Measurements from ENCODE around the gene BABAM2.
"Not testable (repeated sequence)": the region's sequence is repeated elsewhere in the genome, so short reads cannot be mapped to it uniquely, and the experiment has no call there.

Gene BABAM2

GRCh38 chr2:27942612-27943547, 52.4 kb downstream of the BABAM2 start:
- no peak for DNase-seq

GRCh38 chr2:27946530-27947060, 56.1 kb downstream of the BABAM2 start:
- no peak for DNase-seq

- DNase-seq, result no peak
Observed at GRCh38 chr2:27952070-27952469, 61.5 kb downstream of the BABAM2 start.

DNA sequence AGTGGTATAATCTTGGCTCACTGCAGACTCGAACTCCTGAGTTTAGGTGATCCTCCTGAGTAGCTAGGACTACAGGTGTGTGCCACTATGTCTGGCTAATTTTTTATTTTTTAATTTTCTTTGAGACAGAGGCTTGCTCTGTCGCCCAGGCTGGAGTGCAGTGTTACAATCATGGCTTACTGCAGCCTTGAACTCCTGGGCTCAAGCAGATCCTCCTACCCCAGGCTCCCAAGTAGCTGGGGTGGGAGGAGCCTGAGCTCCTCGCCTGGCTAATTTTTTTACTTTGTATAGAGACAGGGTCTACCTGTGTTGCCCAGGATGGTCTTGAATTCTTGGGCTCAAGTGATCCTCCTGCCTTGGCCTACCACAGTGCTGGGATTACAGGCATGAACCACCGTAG, 62.5 kb downstream of the BABAM2 start:
- DNase-seq, result no peak

DNA sequence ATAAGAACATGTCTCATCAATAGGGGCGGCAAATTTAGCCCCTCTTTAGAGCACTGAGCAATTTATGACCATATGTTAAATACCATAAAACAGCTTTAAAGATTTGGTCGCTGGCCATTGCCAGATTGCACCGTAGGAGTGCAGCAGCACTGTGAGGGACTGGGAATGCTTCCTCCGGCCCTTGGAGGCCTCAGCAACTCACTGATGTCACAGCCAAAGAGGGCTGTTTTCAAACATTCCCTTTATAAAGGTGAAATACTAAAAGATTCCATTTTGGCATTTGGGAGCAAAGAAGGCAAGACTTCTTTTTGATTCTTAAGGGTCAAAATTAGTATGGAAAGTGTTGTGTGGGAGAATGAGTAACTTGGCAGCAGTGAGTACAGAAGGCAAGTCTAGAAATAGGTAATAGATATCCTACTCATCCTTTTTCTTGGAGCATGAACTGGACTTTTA, 63.7 kb downstream of the BABAM2 start:
- DNase-seq, result peak in 5 of 56 donors; percentile 7 to 22 (median 10)

DNA sequence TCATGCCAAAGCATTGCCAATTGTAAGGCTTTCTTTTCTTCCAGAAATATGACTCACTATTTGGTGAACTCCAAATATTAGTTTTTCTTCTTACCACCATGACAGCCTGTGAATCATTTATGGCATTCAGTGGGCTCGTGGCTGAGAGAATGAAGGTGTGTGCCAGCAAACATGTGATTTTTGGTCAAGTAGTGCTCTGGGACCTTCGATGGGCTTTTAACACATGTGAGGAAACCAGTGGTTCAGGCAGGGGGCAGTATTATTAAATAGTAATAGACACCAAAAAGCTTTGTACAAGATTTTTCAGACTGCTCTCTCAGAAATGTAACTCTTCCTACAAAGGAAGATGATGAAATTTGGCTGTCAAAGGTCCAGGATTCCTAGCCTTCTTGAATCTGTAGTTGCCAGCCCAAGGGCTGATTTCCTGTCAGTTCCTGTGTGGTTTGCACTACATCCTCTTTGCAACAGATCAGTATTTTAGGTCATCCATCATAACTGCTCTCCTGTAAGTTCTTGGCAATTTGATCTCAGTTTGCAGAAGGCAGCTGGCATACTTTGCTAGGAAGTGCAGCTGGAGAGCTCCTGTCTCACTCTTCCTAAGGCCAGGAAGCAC, 64.3 kb downstream of the BABAM2 start:
- peak in 7 of 56 donors; percentile 3 to 53 (median 30) for DNase-seq

DNA sequence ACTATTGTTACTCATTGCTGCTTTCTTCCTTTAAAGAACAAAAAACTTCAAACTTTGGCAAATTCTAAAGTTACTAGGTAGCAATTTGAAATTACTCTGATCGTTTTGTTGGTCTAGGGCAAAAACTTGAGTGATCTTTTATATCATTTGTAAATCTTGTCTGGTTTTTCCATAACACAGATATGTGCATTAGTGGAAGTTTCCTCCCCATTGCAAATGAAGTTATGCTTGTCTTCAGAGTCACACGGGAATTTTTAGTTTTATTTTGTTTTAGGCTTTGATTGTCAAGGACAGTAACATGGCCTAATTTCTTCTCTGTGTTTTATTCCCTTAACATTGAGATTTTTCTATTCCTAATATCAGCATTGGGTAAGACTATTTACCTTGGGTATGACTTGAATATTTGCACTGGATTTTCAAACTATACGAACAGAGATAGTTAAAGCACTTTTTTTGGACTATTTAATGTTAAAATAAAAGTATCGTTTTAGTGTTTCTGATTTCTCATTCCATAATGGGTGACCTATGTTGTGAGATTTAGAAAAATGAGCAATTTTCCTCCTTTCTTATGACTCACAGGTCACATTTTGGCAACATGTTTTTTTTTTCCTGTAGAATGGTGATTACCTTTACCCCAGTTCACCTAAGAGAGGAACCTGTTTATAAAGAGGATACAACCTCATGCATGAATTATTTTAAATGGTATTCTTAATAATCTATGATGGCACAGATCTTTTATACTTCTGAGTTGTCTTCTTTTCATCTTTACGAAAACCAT, 65.0 kb downstream of the BABAM2 start:
- DNase-seq, result no peak

- DNase-seq, result no peak
Observed at GRCh38 chr2:27956888-27957287, 66.4 kb downstream of the BABAM2 start.

DNA sequence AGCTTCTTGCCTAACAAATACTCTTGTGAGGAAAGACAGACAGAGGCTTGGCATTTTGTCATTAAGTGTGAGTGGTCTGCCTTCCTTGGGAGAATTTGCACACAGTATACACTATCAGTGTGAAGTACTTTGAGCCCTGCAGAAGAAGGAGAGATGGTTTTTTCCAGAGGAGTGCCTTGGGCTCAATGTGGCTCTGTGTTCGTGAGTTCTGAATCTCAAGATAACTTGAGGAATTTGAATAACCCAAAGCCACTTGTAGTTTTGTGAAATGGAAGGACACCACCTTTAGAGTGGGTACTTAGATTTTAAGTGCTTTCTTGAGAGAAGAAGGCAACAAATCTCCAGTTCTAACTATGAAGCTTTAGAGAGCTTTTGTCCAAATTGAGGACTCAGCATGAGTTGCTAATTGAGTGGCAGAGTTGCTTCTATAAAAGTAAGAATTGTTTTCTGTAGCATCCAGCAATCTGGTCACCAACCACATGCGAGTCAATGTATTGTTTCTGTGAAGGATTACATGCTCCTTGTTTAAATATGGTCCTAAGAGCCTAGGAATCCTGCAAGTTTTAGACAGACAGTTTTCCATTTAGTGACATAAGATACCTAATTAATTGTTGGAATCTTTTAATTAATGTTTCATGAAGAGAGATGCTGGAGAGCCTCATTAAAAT, 68.3 kb downstream of the BABAM2 start:
- no peak for DNase-seq

- peak in 2 of 56 donors; percentile 10 to 23 for DNase-seq
Observed at GRCh38 chr2:27959496-27959895, 69.0 kb downstream of the BABAM2 start.

DNA sequence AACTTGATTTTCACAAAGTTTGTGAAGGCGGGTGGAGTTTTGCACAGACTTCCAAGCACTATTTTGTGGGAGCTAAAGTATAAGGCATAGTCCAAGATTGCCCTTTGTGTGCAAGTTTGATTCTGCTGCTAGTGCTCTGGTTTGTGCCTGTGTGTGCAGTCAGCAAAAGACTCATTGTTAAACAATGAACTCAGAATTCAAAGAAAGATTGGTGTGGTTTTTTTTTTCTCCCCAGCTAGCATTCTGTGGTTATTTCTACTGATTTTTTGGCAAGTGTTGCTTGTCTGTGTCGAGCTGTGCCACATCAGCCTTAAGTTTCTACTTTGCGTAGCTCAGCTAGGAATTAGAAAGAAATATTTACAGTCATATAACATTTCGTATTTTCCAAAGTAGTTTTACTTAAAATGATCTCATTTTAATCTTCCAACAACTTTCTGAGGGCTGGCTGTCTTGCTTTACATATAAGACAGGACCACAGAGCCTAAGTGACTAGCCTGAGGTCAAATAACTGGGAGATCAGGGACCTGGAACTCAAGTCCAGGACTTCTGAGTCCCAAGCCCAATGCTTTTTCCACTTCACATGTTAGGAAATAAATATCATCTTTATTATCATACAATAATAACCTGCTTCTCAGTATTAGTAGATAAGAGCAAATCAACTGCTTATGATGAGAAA, 69.8 kb downstream of the BABAM2 start:
- DNase-seq, result no peak

GRCh38 chr2:27962006-27962405, 71.5 kb downstream of the BABAM2 start:
- DNase-seq, result no peak

DNA sequence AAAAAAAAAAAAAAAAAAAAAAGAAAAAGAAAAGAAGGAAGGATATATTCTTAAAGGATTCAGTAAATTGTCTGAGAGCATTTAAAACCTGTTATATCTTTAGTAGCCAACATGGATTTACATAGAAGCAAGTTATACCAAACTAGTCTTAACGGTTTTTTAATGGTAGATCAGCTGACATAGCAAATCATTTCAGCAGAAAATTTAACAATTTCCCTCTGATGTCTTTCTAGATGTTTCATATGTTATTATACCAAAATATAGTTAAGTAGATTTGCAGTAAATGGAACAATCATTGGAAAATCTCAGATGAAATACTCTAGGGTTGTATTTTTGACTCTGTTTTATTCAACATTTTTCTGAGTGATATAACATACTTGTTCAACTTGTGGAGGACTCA, 72.9 kb downstream of the BABAM2 start:
- DNase-seq, result no peak

- DNase-seq, result no peak
Observed at GRCh38 chr2:27964067-27964466, 73.5 kb downstream of the BABAM2 start.

DNA sequence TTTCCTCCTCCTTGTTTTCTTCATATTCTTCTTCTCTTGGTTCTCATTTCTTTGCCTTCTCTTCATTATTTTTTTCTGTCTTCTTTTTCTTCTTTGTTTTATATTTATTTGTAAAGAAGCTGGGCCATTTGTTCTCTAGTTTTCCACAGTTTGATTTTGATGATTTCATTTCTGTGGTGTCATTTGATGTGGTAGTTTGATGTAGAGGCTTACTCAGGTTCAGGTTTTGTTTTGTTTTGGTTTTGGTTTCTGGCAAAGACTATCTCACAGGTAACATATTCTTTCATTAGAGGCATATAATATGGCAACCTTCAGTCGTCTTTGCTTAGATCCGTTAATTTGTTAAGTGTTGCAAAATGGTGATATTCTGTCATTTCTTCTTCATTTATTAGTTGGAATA, 75.3 kb downstream of the BABAM2 start:
- no peak for DNase-seq

DNA sequence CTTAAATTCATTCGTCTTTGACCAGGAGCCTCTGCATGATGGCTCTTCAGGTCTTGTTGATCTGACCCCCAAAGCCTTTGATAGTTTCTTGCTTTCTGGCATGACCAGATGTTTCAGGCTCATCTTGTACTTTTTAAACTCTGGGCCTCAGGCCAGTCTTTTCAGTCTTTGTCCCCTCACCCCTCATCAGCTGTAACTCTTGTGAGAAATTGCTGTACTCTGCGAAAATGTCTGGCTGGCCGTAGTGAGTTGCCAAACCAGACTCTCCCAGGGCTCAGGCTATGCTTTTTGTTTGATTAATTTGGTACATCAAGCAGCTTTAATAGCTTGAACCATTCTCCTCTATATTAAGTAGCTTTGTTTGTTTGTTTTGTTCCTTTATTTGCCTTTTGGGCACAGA, 75.9 kb downstream of the BABAM2 start:
- no peak for DNase-seq

DNA sequence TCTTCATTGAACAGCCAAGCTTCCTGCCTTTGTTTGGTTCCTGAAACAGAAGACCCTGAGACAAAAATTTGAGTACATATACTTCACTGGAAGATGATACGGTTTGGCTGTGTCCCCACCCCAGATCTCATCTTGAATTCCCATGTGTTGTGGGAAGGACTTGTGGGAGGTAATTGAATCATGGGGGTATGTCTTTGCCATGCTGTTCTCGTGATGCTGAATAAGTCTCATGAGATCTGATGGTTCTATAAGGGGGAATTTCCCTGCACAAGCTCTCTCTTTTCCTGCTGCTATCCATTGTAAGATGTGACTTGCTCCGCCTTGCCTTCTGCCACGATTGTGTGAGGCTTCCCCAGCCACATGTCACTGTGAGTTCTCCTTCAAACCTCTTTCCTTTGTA, 76.5 kb downstream of the BABAM2 start:
- no peak for DNase-seq

GRCh38 chr2:27968045-27968444, 77.5 kb downstream of the BABAM2 start:
- not testable (repeated sequence) for DNase-seq

DNA sequence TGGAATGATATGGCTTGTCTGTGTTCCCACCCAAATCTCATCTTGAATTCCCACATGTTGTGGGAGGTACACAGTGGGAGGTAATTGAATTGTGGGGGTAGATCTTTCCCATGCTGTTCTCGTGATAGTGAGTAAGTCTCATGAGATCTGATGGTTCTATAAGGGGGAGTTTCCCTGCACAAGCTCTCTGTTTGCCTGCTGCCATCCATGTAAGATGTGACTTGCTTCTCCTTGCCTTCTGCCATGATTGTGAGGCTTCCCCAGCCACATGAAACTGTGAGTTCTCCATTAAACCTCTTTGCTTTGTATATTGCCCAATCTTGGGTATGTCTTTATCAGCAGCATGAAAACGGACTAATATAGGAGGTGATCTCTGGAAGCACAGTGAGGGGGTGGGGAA, 78.4 kb downstream of the BABAM2 start:
- not testable (repeated sequence) for DNase-seq

- DNase-seq, result no peak
Observed at GRCh38 chr2:27972311-27972710, 81.8 kb downstream of the BABAM2 start.

Measured in amygdala (tissue), 56 donors.